HL-60 (cell line): Measurements from ENCODE around the gene NRXN3.

Experiments
- POLR2AphosphoS5 ChIP-seq: IDR thresholded peaks from 2 replicates; pipeline ENCODE4 v1.6.1; 2012; ENCODE audit warnings: low read depth
- SPI1 ChIP-seq: IDR thresholded peaks from 2 replicates; pipeline ENCODE4 v1.6.1; 2012; ENCODE audit warnings: low read depth, mild to moderate bottlenecking, borderline replicate concordance
- TF ChIP-seq, protein P1 (sequence below): IDR thresholded peaks from one replicate; pipeline ENCODE4 v1.5.1; 2011; ENCODE audit warnings: low read length, control low read depth, inconsistent platforms; ENCODE audit not compliant: insufficient read depth
- TF ChIP-seq, protein P2 (sequence below): IDR thresholded peaks from 2 replicates; pipeline ENCODE4 v1.6.1; 2012; ENCODE audit warnings: low read depth; ENCODE audit not compliant: insufficient replicate concordance

DNA sequence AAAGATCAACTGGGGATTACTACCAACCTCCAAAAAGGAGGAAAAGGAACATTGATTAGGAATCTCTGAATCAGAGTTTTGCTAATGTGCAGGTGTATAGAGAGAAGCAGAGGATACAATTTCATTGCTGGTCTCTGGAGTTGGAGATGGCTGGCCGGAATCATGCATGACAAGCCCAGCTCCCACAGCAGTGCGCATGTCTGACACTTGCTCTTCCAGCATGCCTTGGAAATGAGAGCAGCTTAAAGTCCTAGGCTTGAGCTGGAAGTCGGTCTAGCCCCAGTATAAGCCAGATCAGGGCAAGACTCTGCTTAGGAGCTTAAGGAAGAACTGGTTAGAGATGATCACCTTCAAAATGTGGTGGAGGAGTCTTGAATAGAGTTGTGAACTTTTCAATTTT, 1298.3 kb downstream of the NRXN3 start:
- TF ChIP-seq, protein P1, sequence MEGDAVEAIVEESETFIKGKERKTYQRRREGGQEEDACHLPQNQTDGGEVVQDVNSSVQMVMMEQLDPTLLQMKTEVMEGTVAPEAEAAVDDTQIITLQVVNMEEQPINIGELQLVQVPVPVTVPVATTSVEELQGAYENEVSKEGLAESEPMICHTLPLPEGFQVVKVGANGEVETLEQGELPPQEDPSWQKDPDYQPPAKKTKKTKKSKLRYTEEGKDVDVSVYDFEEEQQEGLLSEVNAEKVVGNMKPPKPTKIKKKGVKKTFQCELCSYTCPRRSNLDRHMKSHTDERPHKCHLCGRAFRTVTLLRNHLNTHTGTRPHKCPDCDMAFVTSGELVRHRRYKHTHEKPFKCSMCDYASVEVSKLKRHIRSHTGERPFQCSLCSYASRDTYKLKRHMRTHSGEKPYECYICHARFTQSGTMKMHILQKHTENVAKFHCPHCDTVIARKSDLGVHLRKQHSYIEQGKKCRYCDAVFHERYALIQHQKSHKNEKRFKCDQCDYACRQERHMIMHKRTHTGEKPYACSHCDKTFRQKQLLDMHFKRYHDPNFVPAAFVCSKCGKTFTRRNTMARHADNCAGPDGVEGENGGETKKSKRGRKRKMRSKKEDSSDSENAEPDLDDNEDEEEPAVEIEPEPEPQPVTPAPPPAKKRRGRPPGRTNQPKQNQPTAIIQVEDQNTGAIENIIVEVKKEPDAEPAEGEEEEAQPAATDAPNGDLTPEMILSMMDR: no peak
- no peak for TF ChIP-seq SPI1
- TF ChIP-seq, protein P2, sequence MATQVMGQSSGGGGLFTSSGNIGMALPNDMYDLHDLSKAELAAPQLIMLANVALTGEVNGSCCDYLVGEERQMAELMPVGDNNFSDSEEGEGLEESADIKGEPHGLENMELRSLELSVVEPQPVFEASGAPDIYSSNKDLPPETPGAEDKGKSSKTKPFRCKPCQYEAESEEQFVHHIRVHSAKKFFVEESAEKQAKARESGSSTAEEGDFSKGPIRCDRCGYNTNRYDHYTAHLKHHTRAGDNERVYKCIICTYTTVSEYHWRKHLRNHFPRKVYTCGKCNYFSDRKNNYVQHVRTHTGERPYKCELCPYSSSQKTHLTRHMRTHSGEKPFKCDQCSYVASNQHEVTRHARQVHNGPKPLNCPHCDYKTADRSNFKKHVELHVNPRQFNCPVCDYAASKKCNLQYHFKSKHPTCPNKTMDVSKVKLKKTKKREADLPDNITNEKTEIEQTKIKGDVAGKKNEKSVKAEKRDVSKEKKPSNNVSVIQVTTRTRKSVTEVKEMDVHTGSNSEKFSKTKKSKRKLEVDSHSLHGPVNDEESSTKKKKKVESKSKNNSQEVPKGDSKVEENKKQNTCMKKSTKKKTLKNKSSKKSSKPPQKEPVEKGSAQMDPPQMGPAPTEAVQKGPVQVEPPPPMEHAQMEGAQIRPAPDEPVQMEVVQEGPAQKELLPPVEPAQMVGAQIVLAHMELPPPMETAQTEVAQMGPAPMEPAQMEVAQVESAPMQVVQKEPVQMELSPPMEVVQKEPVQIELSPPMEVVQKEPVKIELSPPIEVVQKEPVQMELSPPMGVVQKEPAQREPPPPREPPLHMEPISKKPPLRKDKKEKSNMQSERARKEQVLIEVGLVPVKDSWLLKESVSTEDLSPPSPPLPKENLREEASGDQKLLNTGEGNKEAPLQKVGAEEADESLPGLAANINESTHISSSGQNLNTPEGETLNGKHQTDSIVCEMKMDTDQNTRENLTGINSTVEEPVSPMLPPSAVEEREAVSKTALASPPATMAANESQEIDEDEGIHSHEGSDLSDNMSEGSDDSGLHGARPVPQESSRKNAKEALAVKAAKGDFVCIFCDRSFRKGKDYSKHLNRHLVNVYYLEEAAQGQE: no peak
- TF ChIP-seq POLR2AphosphoS5: no peak
